ENCODE results near the gene TXNDC11.

TXNDC11 gene

GRCh38 chr16:11687601-11688519, 54.8 kb downstream of the TXNDC11 start:
- DNase-seq = no peak

- no peak for DNase-seq
These were observed 55.8 kb downstream of the TXNDC11 start for GRCh38 chr16:11686713-11687380.

- no peak for DNase-seq
These were observed 56.6 kb downstream of the TXNDC11 start for GRCh38 chr16:11685844-11686618.

- no peak for DNase-seq
These were observed 58.2 kb downstream of the TXNDC11 start for GRCh38 chr16:11684231-11685025.

- DNase-seq = no peak
These were observed 59.5 kb downstream of the TXNDC11 start for GRCh38 chr16:11683145-11683544.

GRCh38 chr16:11682655-11683096, 60.0 kb downstream of the TXNDC11 start:
- no peak for DNase-seq

GRCh38 chr16:11681976-11682654, 60.5 kb downstream of the TXNDC11 start:
- DNase-seq = no peak

- no peak for DNase-seq
These were observed 61.1 kb downstream of the TXNDC11 start for GRCh38 chr16:11681556-11681955.

- no peak for DNase-seq
These were observed 62.4 kb downstream of the TXNDC11 start for GRCh38 chr16:11679941-11680911.

- DNase-seq = no peak
These were observed 63.4 kb downstream of the TXNDC11 start for GRCh38 chr16:11679250-11679649.

GRCh38 chr16:11677959-11678881, 64.4 kb downstream of the TXNDC11 start:
- DNase-seq = no peak

- DNase-seq = no peak
These were observed 65.2 kb downstream of the TXNDC11 start for GRCh38 chr16:11677451-11677951.

GRCh38 chr16:11676799-11677198, 65.9 kb downstream of the TXNDC11 start:
- no peak for DNase-seq

GRCh38 chr16:11675561-11676511, 66.8 kb downstream of the TXNDC11 start:
- no peak for DNase-seq

GRCh38 chr16:11674818-11675560, 67.7 kb downstream of the TXNDC11 start:
- no peak for DNase-seq

GRCh38 chr16:11674001-11674817, 68.4 kb downstream of the TXNDC11 start:
- DNase-seq = peak in 1 of 5 experiments; percentile 34
